ENCODE data around the gene VOPP1.
"Not testable (repeated sequence)": the region's sequence is repeated elsewhere in the genome, so short reads cannot be mapped to it uniquely, and the experiment has no call there.

Gene VOPP1

DNA sequence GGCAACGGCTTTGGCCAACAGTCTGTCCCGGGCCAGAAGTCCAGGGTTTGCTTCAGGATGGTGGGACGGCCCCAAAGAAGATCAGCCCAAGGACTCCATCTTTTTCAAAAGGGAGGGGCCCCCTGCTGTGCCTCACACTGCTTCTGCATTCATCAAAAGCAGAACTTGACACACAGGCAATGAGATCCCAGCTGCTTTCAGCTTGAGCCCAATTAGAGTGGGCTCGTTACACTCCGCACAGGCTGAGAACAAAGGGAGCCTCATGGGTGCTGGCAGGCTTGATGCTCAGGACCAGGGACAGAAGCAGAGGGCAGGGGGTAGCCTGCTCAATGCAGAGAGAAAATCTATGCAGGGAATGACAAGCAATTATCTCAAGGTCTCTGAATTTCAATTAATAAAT, 45.5 kb downstream of the VOPP1 start:
- DNase-seq: no peak

DNA sequence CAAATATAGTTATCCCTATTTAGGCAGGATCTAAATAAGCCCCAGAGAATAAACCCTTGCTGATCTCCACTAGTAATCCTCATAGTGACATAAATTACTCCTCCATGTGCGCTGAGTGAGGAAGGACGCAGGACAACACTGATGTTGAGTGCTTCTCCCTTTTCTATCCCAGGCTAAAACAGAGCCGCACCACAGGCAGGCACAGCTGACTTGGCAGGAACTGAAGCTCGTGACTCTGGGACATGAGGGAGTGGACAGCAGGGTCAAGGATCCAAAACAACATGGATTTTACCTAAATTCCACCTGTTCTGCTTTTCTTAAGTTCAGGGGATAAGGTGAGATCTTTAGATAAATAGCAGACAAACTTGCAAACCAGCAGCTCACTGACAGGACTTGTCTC, 46.0 kb downstream of the VOPP1 start:
- no peak for DNase-seq

DNA sequence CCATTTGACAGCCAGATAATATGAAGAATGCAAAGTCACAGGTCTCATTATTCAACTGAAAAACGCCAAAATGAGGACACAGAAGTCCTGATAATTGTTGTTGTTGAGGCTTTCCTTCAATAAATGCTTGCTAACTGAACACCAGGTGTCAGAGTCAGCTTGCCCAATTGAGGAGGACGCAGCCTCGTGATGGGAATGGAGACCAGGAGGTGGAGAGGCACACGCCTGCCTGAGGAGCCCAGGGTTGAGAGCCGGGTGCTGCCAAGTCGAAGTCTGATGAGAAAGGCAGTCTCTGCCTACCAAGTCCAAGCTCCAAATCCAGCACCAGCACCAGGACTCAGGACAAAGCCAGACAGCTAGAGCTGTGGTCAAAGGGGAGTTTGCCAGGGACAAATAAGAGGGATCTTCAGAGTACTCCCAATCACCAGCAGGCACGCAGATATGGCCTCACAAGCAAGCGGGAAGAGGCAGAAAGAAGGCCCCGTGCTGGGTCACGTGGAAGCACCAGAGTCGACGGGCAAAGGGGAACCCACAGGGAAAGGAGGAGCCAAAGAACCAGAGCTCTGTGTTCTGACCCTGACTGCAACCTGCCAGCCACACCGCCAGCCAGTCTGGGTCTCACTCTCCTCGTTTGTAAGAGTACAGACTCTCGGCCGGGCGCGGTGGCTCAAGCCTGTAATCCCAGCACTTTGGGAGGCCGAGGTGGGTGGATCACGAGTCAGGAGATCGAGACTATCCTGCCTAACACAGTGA, 47.6 kb downstream of the VOPP1 start:
- no peak for DNase-seq

DNA sequence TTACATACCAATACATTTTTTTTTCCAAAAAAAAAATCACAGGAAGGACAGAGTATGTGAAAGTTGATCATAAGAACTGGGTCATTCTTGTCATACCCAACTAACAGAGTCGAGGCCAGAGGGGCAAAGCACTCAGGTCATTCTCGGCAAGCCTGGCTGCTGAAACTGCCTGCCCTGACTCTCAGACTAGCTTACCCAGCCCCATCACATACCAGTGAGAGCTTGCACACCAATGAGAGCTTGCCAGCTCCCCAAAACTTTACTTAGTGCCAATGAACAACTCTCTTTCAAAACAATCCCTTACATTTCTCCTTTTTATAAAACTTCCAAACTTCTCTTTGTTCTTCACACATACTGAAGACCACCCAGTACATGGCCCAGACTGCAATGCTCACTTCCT, 48.9 kb downstream of the VOPP1 start:
- no peak for DNase-seq

DNA sequence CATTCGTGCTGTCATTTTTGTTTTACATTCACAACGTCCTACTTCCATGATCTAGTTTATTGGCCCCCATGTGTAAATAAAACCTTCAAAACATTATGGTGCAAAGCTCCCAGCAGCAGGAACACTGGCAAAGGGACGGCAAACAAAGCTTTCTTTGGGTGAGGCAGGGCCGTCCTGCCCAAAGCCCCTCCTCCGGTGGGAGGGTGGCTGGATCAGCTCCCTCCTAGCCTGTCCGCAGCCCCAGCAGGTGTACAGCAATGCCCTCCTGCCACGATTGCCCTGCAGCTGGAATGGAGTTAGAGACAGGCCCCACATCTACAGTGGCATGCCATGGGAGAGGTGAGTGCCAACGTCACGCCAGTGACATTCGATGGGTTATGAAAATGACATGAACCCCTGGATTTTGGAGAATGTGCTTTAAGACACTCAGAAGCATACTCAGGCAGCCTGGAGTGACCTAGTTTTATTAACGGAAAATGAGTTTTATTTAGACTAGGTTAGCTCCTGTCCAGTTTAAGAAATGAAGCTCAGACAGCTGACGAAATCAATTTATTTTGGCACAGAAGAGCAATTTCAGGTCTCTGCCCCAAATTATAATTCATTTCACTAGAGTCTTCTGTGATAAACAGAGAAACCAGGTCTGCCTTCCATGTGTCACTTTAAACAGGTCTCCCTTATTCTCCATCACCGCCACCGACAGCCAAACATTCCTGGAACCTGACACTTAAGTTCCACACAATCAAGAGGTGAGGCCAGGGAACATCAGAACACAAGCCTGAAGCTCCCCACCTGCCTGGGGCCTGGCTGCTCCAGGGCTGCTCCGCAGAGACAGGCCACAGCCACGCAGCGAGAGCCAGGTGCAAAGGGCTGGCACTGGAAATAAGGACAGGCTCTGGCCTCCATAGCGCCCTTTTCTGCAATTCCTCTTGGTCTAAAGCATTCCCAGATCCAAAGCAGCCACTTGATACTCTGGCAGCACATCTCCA, 50.1 kb downstream of the VOPP1 start:
- no peak for DNase-seq

DNA sequence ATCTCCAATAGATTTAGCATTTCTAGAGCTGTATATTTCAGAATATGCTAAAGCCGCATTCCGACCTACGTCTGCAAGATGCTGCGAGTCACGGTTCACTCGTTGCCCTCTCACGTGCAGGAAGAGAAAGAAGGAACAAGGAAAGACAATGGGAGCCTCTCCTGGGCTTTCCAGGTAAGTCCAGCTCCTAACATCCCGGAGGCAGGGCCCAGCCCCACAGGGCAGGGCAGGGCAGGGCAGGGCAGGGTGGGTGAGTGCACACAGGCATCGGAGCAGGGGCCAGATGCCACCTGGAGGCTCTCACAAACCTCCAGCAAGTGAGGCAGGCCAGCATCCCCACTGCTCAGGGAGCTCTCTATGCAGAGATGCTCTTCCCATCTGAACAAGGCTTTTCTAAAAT, 50.8 kb downstream of the VOPP1 start:
- DNase-seq: no peak

DNA sequence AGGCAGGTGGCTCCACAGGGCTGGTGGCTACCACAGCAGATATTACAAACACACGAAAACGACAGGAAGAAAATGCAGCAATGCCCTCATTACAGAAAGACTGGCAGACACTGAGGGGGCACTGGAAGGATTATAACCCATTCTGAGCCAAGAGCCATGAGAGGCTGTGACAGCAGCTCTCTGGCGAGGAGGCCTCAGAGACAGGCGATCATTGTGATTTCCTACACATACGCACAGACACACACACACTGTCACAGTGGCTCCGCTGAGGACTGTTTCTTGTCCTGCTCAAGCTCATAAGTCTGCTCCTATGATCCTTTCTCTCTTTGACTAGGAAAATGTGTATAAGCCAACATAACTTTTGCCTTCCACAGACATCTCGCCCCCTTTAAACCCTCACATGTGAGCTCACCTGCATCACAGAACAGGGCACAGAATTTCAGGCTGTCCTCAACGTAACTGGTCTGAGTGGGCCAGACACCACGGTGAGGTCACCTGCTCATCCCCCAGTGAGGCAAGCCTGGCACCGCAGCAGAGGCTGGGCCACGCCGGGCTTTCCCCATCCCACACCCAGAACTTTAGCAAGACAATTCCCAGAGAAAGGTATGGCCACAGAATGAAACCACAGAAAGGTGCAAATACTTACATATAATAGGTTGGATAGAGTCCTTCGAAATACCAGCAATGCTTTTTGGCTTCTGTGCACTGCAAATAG, 51.7 kb downstream of the VOPP1 start:
- DNase-seq: no peak

DNA sequence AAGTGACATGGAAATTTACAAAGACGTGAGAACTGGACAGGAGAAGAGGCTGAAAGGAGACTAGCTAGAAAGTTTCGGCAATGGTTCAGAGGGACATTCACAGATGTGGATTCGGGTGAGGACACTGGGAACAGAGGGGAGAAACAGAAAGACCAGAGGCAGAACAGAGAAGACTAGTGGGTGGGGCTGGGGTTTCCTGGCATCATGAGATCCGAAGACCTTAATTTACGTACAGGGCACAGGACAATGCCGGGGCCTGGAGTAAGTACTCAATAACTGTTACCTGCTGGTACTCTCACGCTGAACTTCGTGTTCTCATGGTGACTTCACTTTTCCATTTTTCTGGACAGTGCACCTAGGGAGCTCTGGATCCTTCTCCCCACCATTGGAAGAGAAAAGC, 53.5 kb downstream of the VOPP1 start:
- DNase-seq: no peak

DNA sequence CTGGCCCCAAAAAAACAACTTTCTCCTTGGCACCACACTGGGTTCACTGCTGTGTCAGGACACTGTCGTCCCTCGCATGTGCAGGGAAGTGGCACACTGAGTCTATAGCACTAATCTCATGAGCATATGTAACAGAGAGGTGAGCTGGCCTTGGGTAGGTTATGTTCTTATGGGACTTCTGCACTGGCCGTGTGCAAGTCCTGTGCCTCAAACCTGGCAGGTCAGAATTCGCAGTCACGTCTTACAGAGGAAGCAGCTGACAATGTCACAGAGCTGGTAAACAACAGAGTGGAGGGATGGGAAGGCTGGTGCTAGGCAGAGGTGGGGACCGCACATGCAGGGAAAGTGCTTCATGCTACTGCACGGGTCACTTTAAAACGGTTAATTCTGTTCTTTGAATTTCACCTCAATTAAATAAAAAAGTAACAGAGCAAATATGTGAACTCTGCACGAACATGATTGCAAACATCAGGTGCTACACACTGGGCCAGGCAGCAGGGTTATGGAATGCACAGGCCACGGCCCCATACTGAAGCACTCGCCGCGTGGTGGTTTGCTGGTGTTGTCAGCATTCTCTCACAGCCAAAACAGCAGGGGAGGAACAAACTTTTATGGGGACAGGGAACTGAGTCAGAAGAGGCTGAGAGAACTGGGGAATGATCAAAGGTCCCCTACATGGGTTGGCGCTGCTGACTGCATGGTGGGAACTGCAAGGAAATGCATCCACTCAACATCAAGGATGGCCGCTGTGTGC, 54.2 kb downstream of the VOPP1 start:
- no peak for DNase-seq

DNA sequence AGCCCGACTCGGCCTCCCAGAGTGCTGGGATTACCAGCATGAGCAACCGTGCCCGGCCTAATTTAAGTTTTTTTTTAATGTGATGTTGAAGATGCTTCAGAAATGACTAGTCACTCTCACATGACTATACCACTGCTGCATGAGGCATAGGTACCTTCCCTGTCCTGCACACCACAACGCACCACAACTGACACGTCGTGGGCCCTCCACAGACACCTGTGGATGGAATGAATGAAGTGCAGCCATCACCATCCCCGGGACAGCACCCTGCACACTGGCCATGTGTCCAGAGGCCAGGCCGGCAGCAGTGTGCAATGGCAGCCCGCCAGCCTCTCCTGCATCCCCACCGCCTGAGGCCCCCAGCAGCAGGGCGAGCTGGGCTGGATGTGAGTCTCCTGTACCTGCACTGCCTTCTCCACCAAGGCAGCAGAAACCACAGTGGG, 55.1 kb downstream of the VOPP1 start:
- DNase-seq: no peak

DNA sequence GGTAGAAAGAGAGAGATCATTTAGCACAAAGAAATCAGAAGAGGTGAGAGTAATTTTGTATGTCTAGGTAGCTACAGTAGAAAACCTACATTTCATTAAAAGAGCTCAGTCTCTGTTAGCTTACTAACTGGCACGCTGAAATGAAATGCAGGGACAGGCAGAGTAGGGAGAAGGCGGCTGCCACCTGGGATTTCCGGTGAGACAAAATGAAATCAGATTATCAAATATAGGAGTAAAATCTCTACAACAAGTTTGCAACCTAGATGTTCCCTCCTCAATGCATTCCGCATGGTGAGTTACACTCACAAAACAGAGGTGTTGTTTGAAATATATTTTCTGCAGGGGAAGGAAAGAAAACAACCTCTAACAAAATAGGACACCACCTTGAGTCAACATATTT, 55.9 kb downstream of the VOPP1 start:
- no peak for DNase-seq

DNA sequence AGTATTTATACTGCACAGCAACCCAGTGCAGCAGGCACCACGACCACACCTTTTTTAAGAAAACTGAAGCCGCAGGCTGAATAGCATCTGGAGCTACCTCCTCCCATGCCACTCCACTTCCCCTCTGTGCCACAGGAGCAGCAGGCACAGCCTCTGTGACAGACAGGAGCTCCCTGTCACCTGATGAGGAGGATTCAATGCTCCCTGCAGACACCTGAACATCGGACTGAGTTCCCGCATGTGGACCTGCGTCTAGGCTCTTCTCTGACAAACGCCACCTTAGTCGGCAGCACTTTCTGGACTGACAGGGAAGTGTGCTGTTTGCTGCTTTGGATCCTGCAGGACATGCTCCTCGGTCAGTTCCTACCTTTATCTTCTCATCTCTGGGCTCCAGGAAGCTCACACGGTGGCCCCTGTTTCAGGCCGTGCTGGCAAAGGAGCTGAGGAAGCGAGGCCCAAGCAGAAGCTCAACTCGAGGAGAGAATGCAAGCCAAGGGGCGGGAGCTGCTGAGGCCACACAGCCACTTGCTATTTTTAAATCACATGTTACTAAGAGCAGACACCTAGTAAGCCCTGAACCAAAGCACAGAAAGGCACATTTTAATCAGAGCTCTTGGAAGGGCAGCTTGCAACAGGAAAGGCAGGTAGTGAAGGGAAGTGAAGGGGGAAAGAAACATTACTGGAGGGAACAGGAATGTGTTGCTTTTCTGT, 56.6 kb downstream of the VOPP1 start:
- no peak for DNase-seq

DNA sequence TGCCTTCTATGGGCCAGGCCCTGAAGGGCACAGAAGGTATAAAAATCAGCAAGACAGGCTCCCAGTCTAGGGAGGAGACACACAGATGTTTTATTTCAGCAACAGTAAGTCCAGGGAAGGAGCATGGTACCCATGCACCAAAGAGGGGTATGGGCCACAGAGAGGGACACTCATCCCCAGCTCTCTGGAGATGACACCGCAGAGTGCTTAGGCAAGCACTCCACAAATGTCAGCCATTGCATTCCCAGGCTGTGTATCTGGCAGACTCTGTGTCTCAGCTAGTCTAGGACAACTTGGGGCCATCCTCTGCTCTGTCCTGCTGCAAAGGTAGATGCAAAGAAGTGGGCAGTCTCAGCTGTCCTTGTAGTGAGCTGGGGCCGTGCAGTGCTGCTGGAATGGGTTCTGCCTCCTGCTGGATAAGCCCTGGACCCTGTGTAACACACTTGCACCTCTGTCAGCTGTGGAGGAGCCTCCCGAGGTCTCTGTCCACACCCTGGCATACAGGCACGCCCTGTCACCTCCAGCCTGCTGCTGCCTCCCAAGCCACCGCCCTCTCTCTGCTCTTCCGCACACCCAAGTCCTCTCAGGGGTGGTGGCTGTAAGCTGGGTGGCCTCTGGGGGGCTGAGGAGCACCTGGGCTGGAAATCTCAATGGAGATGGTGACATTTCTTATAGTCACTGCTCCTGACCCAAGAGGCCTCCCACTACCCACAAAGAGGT, 57.6 kb downstream of the VOPP1 start:
- DNase-seq: no peak

DNA sequence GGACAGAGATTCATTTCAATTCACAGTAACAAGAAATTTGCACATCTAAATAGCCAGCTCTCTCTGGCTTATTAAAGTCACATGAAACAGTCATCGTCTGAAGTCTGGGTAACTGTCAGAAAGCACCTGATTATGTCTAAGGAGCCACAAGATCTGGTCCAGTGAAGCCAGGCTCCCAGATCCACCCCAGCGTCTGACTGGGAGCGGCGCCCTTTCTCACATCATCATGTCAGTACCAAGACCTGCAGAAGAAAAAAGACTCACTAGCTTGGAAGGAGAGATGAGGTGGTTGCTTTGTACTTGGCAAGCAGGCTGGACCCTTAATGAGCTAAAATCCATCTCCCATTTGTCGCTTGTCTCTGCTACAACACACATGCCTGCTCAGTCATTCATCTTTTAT, 58.4 kb downstream of the VOPP1 start:
- no peak for DNase-seq

DNA sequence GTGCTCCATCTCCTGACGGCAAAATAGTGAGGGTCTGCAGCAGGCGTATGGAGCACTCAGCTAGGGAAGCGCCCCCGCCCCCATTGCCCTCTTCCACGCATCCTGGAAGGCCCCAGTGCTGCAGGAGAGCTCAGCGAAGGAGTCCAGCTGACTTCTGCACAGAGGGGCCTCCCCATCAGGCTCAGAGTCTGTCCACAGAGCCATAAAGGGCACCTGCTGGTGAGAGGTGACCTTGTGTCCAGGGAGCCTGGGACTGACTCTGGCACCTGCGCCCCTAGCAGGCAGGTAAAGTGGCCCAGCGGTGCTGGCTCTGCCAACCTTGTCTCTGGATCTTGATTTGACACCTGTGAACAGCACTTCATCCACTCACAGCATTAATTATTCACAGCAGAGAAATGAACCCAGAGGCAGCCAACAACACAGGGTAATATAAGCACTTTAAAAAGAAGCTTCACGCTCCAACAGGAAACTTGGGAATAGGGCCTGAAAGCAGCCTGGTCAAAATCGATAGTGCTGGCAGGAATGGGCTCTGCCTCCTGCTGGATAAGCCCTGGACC, 59.6 kb downstream of the VOPP1 start:
- DNase-seq: no peak

DNA sequence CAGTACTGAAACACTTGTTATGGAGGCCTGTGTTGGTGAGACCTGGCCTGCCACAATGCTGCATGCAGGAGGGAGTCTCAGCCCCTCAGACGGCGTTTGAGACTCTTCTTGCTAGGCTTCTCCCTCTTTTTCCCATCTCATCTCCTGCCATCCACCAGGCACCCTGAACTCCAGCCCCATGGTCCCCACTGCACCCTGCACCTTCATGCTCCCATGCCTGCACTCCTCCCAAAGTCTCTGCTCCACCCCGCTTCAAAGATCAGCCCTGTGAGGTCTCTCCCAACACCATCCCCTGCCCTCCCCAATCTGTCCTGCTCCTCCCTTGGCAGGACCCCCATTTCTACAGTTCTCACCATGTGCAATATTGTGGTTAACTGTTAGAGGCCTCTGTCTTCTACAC, 61.7 kb downstream of the VOPP1 start:
- no peak for DNase-seq

DNA sequence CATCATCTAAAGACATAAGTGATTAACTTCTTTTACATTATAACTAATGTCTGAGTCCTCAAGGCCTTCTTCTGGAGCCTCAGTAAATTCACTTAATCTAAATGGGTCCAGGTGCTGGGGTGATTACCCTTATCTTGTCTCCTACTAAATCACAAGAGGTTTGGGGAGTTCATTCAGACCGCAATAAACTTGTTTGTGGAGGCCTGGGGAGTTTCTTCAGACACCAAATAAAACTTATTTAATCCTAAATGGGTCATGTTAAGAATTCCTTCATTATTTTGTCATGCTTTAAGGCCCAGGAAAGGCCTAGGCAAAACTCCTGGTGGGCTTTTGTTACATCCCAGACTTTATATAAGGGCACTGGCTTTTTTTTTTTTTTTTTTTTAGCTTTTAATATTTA, 62.1 kb downstream of the VOPP1 start:
- not testable (repeated sequence) for DNase-seq

DNA sequence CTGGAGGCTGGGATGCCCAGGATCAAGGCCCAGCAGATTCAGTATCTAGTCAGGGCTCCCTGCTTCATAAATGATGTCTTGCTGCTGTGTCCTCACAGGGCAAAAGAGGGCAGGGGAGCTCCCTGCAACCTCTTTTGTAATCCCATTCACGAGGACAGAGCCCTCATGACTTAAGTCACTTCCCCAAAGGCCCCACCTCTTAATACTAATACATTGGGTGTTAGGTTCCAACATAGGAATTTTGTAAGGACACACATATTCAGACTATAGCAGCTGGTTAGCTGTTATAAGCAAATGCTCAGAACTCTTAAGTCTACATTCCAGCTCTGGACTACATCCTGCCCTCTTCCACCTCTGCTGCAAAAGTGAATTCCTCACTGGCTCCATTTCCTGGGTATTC, 63.0 kb downstream of the VOPP1 start:
- DNase-seq: no peak

DNA sequence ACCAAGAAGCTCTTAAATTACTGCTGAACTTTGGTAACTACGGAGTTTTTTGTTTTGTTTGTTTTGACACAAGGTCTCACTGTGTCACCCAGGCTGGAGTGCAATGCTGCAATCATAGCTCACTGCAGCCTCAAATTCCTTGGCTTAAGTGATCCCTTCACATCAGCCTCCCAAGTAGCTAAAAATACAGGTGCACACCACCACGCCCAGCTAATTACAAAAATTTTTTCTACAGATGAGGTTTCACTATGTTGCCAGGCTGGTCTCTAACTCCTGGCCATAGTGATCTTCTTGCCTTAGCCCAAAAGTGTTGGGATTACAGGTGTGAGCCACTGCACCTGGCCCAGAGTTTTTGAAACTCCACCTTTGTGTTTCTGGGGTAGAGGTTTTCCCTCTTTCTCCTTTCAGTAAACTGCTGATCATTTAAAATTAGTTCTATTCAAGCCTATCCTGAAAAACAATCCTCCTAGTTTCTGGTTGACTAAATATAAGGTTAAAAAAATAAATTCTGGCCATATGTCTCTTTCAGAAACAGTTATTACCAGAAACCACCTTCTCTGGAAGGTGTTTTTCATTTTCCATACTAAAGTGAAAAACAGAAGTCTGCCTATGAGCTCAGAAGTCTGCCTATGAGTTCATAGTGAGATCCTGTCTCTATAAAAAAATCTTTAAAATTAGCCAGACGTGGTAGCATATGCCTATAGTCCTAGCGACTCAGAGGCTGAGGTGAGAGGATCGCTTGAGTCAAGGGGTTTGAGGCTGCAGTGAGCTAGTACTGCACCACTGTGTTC, 63.9 kb downstream of the VOPP1 start:
- DNase-seq: no peak

DNA sequence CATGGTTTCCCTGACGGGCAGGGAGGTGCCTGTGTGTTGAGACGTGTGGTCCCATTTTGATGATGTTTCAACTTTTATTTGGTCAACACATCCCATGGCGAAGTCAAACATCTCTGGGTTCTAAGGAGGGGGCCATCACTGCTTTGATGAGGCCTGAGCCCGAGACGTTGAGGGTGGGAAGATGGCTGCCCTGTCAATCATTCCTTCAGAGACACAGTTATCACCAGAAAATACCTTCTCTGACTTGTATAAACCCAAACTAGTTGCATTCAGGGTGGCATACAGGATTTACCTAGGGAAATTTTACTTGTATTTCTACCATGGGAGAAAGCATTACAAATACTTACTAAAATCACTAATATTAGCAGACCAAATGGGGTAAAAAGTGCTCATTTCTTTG, 64.6 kb downstream of the VOPP1 start:
- DNase-seq: no peak
